GM23338 (cell line): ENCODE measurements around the gene PTPRH. TPM values are rescaled to one million over a fixed set of nuclear protein-coding genes. Genes with fewer than 3 reads are reported as not detected.
"Not testable (repeated sequence)": the region's sequence is repeated elsewhere in the genome, so short reads cannot be mapped to it uniquely, and the experiment has no call there.

Experiments
- ATAC-seq: fragments of 200-7000 bp; cut with Tn5 transposase; 3 replicates; pipeline ENCODE4 v1.9.1; 2020
- DNase-seq: peaks from one replicate; pipeline ENCODE4 v3.0.0-alpha.2; 2015; ENCODE audit warnings: low spot score
- H2AFZ ChIP-seq: fragments of 200-600 bp; sonication (generic); 2 replicates; pipeline ENCODE4 v1.8.0; 2016; ENCODE audit warnings: antibody characterized with exemption, mild to moderate bottlenecking, moderate library complexity
- H3F3A ChIP-seq: fragments of 200-600 bp; sonication (generic); replicated peaks from 2 replicates; pipeline ENCODE4 v1.8.0; 2017; ENCODE audit warnings: antibody characterized with exemption, mixed run types, low read depth
- H3K27ac ChIP-seq: fragments of 200-600 bp; sonication (generic); 2 replicates; pipeline ENCODE4 v1.6.1; 2016; ENCODE audit warnings: low read depth
- H3K27me3 ChIP-seq: fragments of 200-600 bp; sonication (generic); 2 replicates; pipeline ENCODE4 v1.8.0; 2016; ENCODE audit warnings: mild to moderate bottlenecking, mixed run types, moderate library complexity; ENCODE audit not compliant: insufficient read depth
- H3K36me3 ChIP-seq: fragments of 200-600 bp; sonication (generic); 2 replicates; pipeline ENCODE4 v1.8.0; 2016; ENCODE audit warnings: mild to moderate bottlenecking; ENCODE audit not compliant: insufficient read depth
- H3K4me1 ChIP-seq: fragments of 200-600 bp; sonication (generic); 2 replicates; pipeline ENCODE4 v1.8.0; 2016; ENCODE audit warnings: mild to moderate bottlenecking, moderate library complexity; ENCODE audit not compliant: insufficient read depth
- H3K4me2 ChIP-seq: fragments of 200-600 bp; sonication (generic); 2 replicates; pipeline ENCODE4 v1.7.1; 2017; ENCODE audit warnings: mixed run types
- H3K4me3 ChIP-seq: fragments of 200-600 bp; sonication (generic); 2 replicates; pipeline ENCODE4 v1.6.1; 2016; ENCODE audit warnings: mixed run types
- H3K79me2 ChIP-seq: fragments of 200-600 bp; sonication (generic); replicated peaks from 2 replicates; pipeline ENCODE4 v1.8.0; 2017; ENCODE audit warnings: mild to moderate bottlenecking; ENCODE audit not compliant: insufficient read depth
- H3K9me2 ChIP-seq: fragments of 200-600 bp; sonication (generic); 2 replicates; pipeline ENCODE4 v1.8.0; 2017; ENCODE audit not compliant: insufficient read depth
- H4K20me1 ChIP-seq: fragments of 200-600 bp; sonication (generic); replicated peaks from 2 replicates; pipeline ENCODE4 v1.8.0; 2017; ENCODE audit warnings: mild to moderate bottlenecking; ENCODE audit not compliant: insufficient read depth
- H3K27ac Mint-ChIP-seq: 2 replicates; pipeline ENCODE4 v1.8.0; 2020; ENCODE audit warnings: inconsistent platforms, mild to moderate bottlenecking, moderate library complexity, mixed read lengths
- H3K27me3 Mint-ChIP-seq: 3 replicates; pipeline ENCODE4 v1.8.0; 2022; ENCODE audit warnings: low read depth, mild to moderate bottlenecking, moderate library complexity, mixed read lengths, inconsistent platforms; ENCODE audit not compliant: insufficient read depth, poor library complexity
- H3K36me3 Mint-ChIP-seq: 3 replicates; pipeline ENCODE4 v1.8.0; 2021; ENCODE audit warnings: low read depth, mild to moderate bottlenecking, inconsistent platforms, moderate library complexity, mixed read lengths
- H3K4me1 Mint-ChIP-seq: 3 replicates; pipeline ENCODE4 v1.8.0; 2020; ENCODE audit warnings: mild to moderate bottlenecking, inconsistent platforms, mixed read lengths
- H3K4me3 Mint-ChIP-seq: 3 replicates; pipeline ENCODE4 v1.8.0; 2021; ENCODE audit warnings: moderate library complexity, mild to moderate bottlenecking, inconsistent platforms, mixed read lengths
- H3K9me3 Mint-ChIP-seq: 3 replicates; pipeline ENCODE4 v1.8.0; 2020; ENCODE audit warnings: moderate library complexity, mild to moderate bottlenecking, inconsistent platforms, mixed read lengths
- EZH2 ChIP-seq: fragments of 200-600 bp; sonication (generic); IDR thresholded peaks from one replicate; pipeline ENCODE4 v1.8.0; 2017; ENCODE audit warnings: antibody characterized with exemption, mild to moderate bottlenecking, low read depth; ENCODE audit not compliant: unreplicated experiment
- EZH2phosphoT487 ChIP-seq: fragments of 200-600 bp; sonication (generic); IDR thresholded peaks from one replicate; pipeline ENCODE4 v1.8.1; 2018; ENCODE audit warnings: antibody characterized with exemption; ENCODE audit not compliant: unreplicated experiment
- JUNB ChIP-seq: IDR thresholded peaks from one replicate; pipeline ENCODE4 v1.6.1; 2016; ENCODE audit warnings: antibody characterized with exemption; ENCODE audit not compliant: unreplicated experiment
- NANOG ChIP-seq: IDR thresholded peaks from 2 replicates; pipeline ENCODE4 v1.6.1; 2016; ENCODE audit warnings: antibody characterized with exemption, borderline replicate concordance
- POLR2AphosphoS5 ChIP-seq: IDR thresholded peaks from 2 replicates; pipeline ENCODE4 v1.6.1; 2016; ENCODE audit warnings: antibody characterized with exemption, low read depth
- STAT1 ChIP-seq: IDR thresholded peaks from one replicate; pipeline ENCODE4 v1.6.1; 2016; ENCODE audit warnings: antibody characterized with exemption; ENCODE audit not compliant: unreplicated experiment
- ZNF114 ChIP-seq: fragments of 250-450 bp; sonication (Bioruptor Pico); IDR thresholded peaks from 2 replicates; pipeline ENCODE4 v1.5.0; 2020; ENCODE audit warnings: mild to moderate bottlenecking, moderate library complexity
- ZNF331 ChIP-seq: fragments of 250-450 bp; sonication (Bioruptor Pico); IDR thresholded peaks from 2 replicates; pipeline ENCODE4 v1.5.0; 2020; ENCODE audit warnings: low read depth, mild to moderate bottlenecking, moderate library complexity
- polyA plus RNA-seq: library from polyadenylated mRNA; unstranded; fragments of >200 nt; fragmentation: Nextera tagmentation; extraction: Ambion mirVana; gene quantifications from 2 replicates; pipeline ENCODE4 v1.2.1, GENCODE V29; 2016
- total RNA-seq: library from RNA; depleted of rRNA; stranded (reverse); fragments of >200 nt; shearing (Covaris generic); gene quantifications from 2 replicates; pipeline ENCODE4 v1.2.3, GENCODE V29; 2014
- TF ChIP-seq, protein P1 (sequence below), 2 experiments: fragments of 200-600 bp in 1 of 2; sonication (generic) in 1 of 2; conservative IDR thresholded peaks; 2 replicates each; pipeline versions ENCODE4 v1.5.1 to v1.6.1; 2016 to 2017; ENCODE audit warnings: antibody characterized with exemption in 2 of 2, low read depth in 2 of 2, mild to moderate bottlenecking in 2 of 2, moderate library complexity in 1 of 2
- TF ChIP-seq, protein P2 (sequence below): IDR thresholded peaks from 2 replicates; pipeline ENCODE4 v1.6.1; 2016; ENCODE audit warnings: antibody characterized with exemption

The PTPRH gene
- total and polyA plus RNA-seq, 2 experiments from 2014 or later = 0.16 to 2.1 TPM

DNA sequence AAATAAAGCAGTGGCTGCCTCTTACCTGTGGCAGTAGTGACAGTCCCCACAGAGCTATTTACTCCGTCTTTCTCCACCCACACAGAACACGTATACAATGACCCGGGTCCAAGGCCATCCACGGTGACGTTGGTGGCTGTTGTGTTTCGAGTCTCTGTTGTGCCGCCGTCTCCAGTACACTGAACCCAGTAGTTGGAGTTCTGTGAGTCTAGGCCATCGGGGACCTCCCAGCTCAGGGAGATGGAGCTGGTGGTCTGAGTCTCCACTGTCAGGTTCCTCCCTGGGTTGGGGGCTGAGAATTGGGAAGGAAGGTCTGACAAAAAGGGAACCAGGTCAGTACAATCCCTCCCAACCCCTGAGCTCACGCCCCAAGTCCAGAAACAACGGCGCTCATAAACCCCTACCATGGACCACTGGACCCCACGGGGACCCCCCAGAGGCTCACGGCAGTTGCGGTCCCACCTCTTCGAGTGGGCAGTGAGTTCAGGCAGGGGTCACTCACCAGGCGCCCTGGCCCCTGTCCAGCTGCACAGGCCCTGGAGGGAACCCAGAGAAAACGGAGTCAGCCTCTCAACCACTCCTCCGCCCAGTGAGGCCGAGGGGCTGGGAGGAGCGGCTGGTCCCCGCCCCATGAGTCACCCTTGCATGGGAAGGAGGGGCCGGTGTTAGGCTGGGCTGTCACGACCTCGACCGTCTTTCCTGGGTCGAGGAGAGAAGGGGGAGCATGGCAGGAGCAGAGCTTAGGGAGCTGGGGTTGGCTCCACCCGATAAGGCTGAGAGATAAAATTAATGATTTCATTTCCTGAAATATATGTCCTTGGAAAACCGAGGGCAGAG, 2.4 kb downstream of the PTPRH start (continued):
- no peak for TF ChIP-seq ZNF331
- TF ChIP-seq EZH2phosphoT487 = no peak
- no peak for TF ChIP-seq NANOG
- TF ChIP-seq ZNF114 (CRISPR knock-in tag) = no peak
- TF ChIP-seq, protein P1, sequence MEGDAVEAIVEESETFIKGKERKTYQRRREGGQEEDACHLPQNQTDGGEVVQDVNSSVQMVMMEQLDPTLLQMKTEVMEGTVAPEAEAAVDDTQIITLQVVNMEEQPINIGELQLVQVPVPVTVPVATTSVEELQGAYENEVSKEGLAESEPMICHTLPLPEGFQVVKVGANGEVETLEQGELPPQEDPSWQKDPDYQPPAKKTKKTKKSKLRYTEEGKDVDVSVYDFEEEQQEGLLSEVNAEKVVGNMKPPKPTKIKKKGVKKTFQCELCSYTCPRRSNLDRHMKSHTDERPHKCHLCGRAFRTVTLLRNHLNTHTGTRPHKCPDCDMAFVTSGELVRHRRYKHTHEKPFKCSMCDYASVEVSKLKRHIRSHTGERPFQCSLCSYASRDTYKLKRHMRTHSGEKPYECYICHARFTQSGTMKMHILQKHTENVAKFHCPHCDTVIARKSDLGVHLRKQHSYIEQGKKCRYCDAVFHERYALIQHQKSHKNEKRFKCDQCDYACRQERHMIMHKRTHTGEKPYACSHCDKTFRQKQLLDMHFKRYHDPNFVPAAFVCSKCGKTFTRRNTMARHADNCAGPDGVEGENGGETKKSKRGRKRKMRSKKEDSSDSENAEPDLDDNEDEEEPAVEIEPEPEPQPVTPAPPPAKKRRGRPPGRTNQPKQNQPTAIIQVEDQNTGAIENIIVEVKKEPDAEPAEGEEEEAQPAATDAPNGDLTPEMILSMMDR (conservative IDR thresholded peaks at IDR 0.05; ENCODE audit: low read depth in 2 of 2) = no peak
- TF ChIP-seq EZH2 = no peak
- no peak for TF ChIP-seq POLR2AphosphoS5
- TF ChIP-seq JUNB = no peak
- no peak for TF ChIP-seq STAT1
- TF ChIP-seq, protein P2, sequence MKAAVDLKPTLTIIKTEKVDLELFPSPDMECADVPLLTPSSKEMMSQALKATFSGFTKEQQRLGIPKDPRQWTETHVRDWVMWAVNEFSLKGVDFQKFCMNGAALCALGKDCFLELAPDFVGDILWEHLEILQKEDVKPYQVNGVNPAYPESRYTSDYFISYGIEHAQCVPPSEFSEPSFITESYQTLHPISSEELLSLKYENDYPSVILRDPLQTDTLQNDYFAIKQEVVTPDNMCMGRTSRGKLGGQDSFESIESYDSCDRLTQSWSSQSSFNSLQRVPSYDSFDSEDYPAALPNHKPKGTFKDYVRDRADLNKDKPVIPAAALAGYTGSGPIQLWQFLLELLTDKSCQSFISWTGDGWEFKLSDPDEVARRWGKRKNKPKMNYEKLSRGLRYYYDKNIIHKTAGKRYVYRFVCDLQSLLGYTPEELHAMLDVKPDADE = no peak

DNA sequence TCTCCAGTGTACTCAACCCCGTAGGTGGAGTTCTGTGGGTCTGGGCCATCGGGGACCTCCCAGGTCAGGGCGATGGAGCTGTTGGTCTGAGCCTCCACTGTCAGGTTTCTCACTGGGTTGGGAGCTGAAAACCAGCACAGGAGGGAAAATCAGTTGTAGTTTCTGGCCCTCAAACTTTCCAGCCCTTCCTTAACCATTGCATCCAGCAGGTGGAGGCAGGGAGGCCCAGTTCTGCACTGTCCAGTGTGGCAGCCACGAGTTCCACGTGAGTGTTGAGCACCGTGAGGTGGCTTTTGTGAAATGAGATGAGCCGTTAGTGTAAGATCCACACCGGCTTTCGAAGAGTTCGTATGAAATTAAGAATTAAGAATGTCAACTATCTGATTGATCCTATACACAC, 7.1 kb downstream of the PTPRH start:
- H3K4me1 ChIP-seq, DNase-seq, H2AFZ ChIP-seq, H3K27ac Mint-ChIP-seq, H3K4me3 ChIP-seq, H3K4me1 Mint-ChIP-seq, H3K27me3 ChIP-seq, H4K20me1 ChIP-seq, H3K36me3 ChIP-seq, H3K9me2 ChIP-seq, H3K9me3 Mint-ChIP-seq, ATAC-seq, H3K36me3 Mint-ChIP-seq, H3K27ac ChIP-seq, H3K79me2 ChIP-seq, H3K4me2 ChIP-seq, H3K4me3 Mint-ChIP-seq, H3F3A ChIP-seq: not testable (repeated sequence)
- TF ChIP-seq, protein P1 (conservative IDR thresholded peaks at IDR 0.05; ENCODE audit: low read depth in 2 of 2) = peak in 1 of 2 experiments; percentile 26; a peak in 2 of 4 replicates
- peaks cover 13% of the 10 kb centered on the region for H3K27me3 Mint-ChIP-seq
